MM.1S (cell line): ENCODE data around the gene MPPED1.

Experiments
- EZH2 ChIP-seq: fragments of 300-600 bp; sonication (generic); optimal IDR thresholded peaks from 2 replicates; pipeline ENCODE3; 2017; ENCODE audit warnings: low read depth, mild to moderate bottlenecking, antibody characterized with exemption, low read length, mixed read lengths
- EZH2phosphoT487 ChIP-seq: fragments of 300-600 bp; sonication (generic); IDR thresholded peaks from 2 replicates; pipeline ENCODE4 v1.6.1; 2018; ENCODE audit warnings: antibody characterized with exemption, low read length
- TF ChIP-seq, protein P1 (sequence below): fragments of 300-600 bp; sonication (generic); IDR thresholded peaks from 2 replicates; pipeline ENCODE4 v1.5.1; 2016; ENCODE audit warnings: antibody characterized with exemption, low read length, mixed read lengths

DNA sequence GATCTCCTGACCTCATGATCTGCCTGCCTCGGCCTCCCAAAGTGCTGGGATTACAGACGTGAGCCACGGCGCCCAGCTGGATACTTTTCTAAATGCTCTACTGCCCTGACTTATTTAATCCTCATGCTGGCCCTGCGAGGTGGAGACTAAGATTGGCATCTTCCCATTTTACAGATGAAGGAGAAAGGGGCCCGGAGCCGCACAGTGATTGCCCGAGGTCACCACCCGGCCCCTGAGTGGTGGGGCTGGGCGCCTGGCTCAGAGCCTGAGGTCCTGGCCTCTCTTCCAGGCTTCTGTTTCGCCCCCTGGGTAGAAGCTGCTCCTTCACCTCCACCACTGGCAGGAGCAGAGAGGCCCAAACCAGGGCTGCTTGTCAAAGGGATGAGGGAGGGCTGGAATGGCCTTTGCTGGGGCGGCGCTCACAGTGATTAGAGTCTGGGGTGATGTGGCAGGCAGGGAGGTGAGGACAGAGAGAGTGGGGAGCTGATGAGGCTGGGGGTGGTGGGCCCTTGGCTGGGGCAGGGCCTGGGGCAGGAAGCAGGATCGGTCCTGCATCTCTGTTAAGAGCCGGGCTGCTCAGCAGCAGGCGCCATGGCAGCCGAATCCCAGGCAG is 15.4 kb upstream of the MPPED1 start:
- TF ChIP-seq, protein P1, sequence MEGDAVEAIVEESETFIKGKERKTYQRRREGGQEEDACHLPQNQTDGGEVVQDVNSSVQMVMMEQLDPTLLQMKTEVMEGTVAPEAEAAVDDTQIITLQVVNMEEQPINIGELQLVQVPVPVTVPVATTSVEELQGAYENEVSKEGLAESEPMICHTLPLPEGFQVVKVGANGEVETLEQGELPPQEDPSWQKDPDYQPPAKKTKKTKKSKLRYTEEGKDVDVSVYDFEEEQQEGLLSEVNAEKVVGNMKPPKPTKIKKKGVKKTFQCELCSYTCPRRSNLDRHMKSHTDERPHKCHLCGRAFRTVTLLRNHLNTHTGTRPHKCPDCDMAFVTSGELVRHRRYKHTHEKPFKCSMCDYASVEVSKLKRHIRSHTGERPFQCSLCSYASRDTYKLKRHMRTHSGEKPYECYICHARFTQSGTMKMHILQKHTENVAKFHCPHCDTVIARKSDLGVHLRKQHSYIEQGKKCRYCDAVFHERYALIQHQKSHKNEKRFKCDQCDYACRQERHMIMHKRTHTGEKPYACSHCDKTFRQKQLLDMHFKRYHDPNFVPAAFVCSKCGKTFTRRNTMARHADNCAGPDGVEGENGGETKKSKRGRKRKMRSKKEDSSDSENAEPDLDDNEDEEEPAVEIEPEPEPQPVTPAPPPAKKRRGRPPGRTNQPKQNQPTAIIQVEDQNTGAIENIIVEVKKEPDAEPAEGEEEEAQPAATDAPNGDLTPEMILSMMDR: no peak
- TF ChIP-seq EZH2 (no peak), EZH2phosphoT487 (no peak)
